Left lung (tissue), 10 donors: ENCODE results near the gene TEX19. TPM values are rescaled to one million over a fixed set of nuclear protein-coding genes. Genes with fewer than 3 reads are reported as not detected.
A peak's percentile ranks its signal among the peaks of the same experiment; 100 is the strongest.

Source experiments
- ATAC-seq: fragments of 200-7000 bp; cut with Tn5 transposase; one replicate; pipeline ENCODE4 v1.9.1; 2020; ENCODE audit warnings: moderate library complexity
- DNase-seq, 4 donors: peaks; one replicate each; pipeline ENCODE4 v3.0.0-alpha.2; 2013 to 2020
- H3K27ac ChIP-seq, 2 donors: fragments of 200-600 bp; sonication (generic) in 1 of 2; one replicate each; pipeline versions ENCODE4 v1.5.0 to v1.8.0; 2020 to 2021
- H3K27me3 ChIP-seq, 2 donors: fragments of 200-600 bp; sonication (generic) in 1 of 2; one replicate each; pipeline versions ENCODE4 v1.5.0 to v1.8.0; 2020 to 2021
- H3K36me3 ChIP-seq, 2 donors: fragments of 200-600 bp; sonication (generic) in 1 of 2; one replicate each; pipeline versions ENCODE4 v1.5.0 to v1.8.0; 2020 to 2021
- H3K4me1 ChIP-seq, 2 donors: fragments of 200-600 bp; one replicate each; pipeline ENCODE4 v1.8.0; 2021
- H3K4me3 ChIP-seq, 2 donors: fragments of 200-600 bp; sonication (generic) in 1 of 2; one replicate each; pipeline versions ENCODE4 v1.5.0 to v1.8.0; 2020 to 2021; ENCODE audit warnings: mild to moderate bottlenecking in 1 of 2
- H3K9me3 ChIP-seq, 2 donors: fragments of 200-600 bp; sonication (generic) in 1 of 2; one replicate each; pipeline versions ENCODE4 v1.5.0 to v1.8.0; 2020 to 2021
- intact Hi-C, 2 donors: fragments of 100-400 bp; cut with DNase I; formaldehyde crosslinking; loops; one replicate each; pipeline versions ENCODE4 v1.11.2 to v1.14.2; 2022
- polyA plus RNA-seq, 6 donors: library from polyadenylated mRNA; unstranded; fragments of 120-200 nt; gene quantifications; one replicate each; pipeline ENCODE4 v1.2.1, GENCODE V29; 2013; ENCODE audit not compliant: insufficient read length in 6 of 6
- total RNA-seq, 2 donors: library from RNA; stranded (reverse); fragmentation: NEBNext Ultra II Directional; extraction: Animal tissue kit (Norgen Biotek cat#: 25700); gene quantifications; one replicate each; pipeline ENCODE4 v1.2.1, GENCODE V29; 2021
- TF ChIP-seq, protein P1 (sequence below), 2 donors: fragments of 200-600 bp; sonication (generic) in 1 of 2; IDR thresholded peaks; one replicate each; pipeline versions ENCODE4 v1.5.0 to v1.8.0; 2021; ENCODE audit warnings: antibody characterized with exemption in 2 of 2
- donor health status: DM: no; HTN: yes; CAD: no.
- donor health status: DM: no; HTN: no; CAD: no.

TEX19 gene
- total and polyA plus RNA-seq, 8 donors, result 0.07 TPM; not detected in 7

DNA sequence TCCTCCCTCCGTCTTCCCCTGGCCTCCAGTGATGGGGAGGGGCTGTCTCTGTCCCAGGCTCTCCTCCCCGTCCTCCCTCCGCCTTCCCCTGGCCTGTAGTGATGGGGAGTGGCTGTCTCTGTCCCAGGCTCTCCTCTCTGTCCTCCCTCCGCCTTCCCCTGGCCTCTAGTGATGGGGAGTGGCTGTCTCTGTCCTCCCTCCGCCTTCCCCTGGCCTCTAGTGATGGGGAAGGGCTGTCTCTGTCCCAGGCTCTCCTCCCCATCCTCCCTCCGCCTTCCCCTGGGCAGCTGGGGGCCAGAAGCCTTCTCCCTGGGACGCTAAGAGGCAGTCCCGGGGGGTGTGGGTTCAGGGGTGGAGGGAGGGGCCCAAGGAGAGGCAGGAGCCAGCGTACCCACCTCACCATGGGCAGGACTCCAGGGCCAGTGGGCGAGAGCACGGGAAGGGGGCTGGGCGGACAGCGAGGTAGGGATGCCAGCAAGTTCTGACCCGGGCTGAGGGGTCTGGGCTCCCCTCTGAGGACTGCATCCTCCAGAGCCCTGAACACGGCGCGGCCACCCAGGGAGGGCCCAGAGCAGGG is 27.3 kb downstream of the TEX19 start:
- no peak overlapping the region for H3K4me3 ChIP-seq
- H3K27me3 ChIP-seq, result peaks cover 7 to 66% of the 10 kb centered on the region in 2 donors
- DNase-seq (peak in 1 of 4 donors; percentile 37), ATAC-seq (no peak)
- H3K27ac ChIP-seq, result no peak overlapping the region
- peaks cover 0 to 4% of the 10 kb centered on the region in 2 donors for H3K36me3 ChIP-seq
- intact Hi-C loops, result no loop called here
- TF ChIP-seq, protein P1, sequence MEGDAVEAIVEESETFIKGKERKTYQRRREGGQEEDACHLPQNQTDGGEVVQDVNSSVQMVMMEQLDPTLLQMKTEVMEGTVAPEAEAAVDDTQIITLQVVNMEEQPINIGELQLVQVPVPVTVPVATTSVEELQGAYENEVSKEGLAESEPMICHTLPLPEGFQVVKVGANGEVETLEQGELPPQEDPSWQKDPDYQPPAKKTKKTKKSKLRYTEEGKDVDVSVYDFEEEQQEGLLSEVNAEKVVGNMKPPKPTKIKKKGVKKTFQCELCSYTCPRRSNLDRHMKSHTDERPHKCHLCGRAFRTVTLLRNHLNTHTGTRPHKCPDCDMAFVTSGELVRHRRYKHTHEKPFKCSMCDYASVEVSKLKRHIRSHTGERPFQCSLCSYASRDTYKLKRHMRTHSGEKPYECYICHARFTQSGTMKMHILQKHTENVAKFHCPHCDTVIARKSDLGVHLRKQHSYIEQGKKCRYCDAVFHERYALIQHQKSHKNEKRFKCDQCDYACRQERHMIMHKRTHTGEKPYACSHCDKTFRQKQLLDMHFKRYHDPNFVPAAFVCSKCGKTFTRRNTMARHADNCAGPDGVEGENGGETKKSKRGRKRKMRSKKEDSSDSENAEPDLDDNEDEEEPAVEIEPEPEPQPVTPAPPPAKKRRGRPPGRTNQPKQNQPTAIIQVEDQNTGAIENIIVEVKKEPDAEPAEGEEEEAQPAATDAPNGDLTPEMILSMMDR (IDR thresholded peaks at IDR 0.05), result no peak
- H3K4me1 ChIP-seq, result peaks cover 0 to 10% of the 10 kb centered on the region in 2 donors
- H3K9me3 ChIP-seq, result no peaks in the 10 kb centered on the region

DNA sequence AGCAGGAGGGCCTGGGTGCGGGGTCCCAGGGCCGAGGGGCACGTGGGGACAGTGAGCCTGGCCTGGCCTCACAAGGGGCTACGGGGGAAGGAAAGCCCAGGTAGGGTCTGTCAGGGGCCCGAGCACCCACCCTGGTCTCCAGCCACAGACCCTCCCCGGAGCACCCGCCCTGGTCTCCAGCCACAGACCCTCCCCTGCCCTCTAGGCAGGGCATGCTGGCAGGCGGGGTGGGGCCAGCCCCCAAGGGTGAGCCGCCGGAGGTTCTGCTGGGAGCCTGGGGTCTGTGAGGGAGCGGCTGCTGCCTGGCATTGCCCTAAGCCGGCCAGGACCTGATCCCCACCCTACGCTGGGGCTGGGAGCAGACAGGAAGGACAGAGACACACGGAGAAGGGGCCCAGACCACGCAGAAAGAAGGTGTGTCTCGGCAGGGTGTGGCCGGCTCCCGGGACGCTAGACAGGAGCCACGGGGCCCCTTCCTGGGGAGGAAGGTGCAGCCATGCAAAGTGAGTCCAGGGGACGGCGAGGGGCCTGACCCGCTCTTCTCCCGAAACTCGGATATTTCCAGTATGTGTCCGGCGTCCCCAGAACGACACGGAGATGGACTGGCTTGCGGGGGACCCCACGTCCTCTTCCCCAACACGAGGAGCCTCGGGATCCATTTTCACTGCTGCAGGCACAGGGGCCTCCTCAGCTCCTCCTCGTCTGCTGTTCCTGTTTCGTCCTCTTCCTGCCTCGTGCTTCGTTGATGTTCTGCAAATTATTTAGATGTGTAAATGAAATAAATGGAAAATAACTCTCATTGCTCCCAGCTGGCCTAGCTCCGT is 28.0 kb downstream of the TEX19 start:
- Histone ChIP-seq H3K36me3 (peaks cover 0 to 12% of the 10 kb centered on the region in 2 donors), H3K27ac (no peak overlapping the region), H3K27me3 (peaks cover 7 to 60% of the 10 kb centered on the region in 2 donors), H3K9me3 (no peaks in the 10 kb centered on the region), H3K4me1 (peaks cover 0 to 10% of the 10 kb centered on the region in 2 donors), H3K4me3 (no peak overlapping the region)
- DNase-seq (peak in 1 of 4 donors; percentile 72), ATAC-seq (no peak)
- intact Hi-C loops, result no loop called here
- TF ChIP-seq, protein P1 (IDR thresholded peaks at IDR 0.05), result no peak

DNA sequence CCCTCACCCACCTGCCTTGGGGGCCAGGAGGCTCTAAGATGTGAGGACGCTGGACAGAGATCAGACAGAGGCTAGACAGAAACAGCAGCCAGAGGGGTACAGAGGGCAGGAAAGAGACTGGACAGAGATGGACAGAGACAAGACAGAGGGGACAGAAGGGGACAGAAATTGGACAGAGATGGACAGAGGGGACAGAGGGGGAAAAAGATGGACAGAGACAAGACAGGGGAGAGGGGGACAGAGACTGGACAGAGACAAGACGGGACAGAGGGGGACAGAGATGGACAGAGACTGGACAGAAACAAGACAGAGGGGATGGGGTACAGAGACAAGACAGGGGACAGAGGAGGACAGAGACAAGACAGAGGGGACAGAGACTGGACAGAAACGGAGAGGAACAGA is 28.7 kb downstream of the TEX19 start:
- ATAC-seq, result no peak
- H3K4me3 ChIP-seq, result no peak overlapping the region
- no peaks in the 10 kb centered on the region for H3K9me3 ChIP-seq
- no peak for DNase-seq
- TF ChIP-seq, protein P1 (IDR thresholded peaks at IDR 0.05), result no peak
- intact Hi-C loops, result no loop called here
- no peak overlapping the region for H3K27ac ChIP-seq
- H3K4me1 ChIP-seq, result peaks cover 0 to 10% of the 10 kb centered on the region in 2 donors
- peaks cover 7 to 54% of the 10 kb centered on the region in 2 donors for H3K27me3 ChIP-seq
- H3K36me3 ChIP-seq, result peaks cover 0 to 18% of the 10 kb centered on the region in 2 donors

GRCh38 chr17:82388223-82388921 is 29.3 kb downstream of the TEX19 start:
- Histone ChIP-seq H3K9me3 (no peaks in the 10 kb centered on the region), H3K4me3 (no peak overlapping the region), H3K4me1 (peaks cover 0 to 10% of the 10 kb centered on the region in 2 donors), H3K36me3 (peaks cover 0 to 25% of the 10 kb centered on the region in 2 donors), H3K27me3 (peaks cover 7 to 49% of the 10 kb centered on the region in 2 donors), H3K27ac (no peak overlapping the region)
- ATAC-seq (peak; percentile 54), DNase-seq (peak in 1 of 4 donors; percentile 84)
- intact Hi-C loops, result no loop called here
- TF ChIP-seq, protein P1 (IDR thresholded peaks at IDR 0.05), result no peak

DNA sequence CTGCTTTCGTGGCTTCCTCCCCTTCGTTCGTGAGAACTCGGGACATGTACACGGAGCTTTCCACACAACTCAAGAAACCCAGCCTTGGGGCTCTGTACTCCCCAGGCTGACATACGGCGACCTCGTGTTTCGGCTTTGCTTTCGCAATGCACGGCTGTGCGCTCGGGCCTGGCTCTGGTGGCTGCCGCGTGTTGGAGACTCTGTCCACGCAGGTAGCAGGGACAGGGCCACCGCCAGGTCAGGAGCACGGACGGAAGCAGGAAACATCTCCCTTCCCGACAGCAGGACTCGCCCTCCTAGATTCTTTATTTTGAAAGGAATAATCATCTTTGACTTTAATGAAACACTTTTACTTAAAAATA is 29.9 kb downstream of the TEX19 start:
- peaks cover 0 to 10% of the 10 kb centered on the region in 2 donors for H3K4me1 ChIP-seq
- intact Hi-C loops, result no loop called here
- H3K27ac ChIP-seq, result no peak overlapping the region
- no peak overlapping the region for H3K4me3 ChIP-seq
- ATAC-seq (no peak), DNase-seq (peak in 1 of 4 donors; percentile 72)
- H3K36me3 ChIP-seq, result peaks cover 0 to 30% of the 10 kb centered on the region in 2 donors
- H3K9me3 ChIP-seq, result no peaks in the 10 kb centered on the region
- TF ChIP-seq, protein P1 (IDR thresholded peaks at IDR 0.05), result no peak
- peaks cover 7 to 43% of the 10 kb centered on the region in 2 donors for H3K27me3 ChIP-seq
